RWPE1 (cell line): ENCODE measurements around the gene HLA-DQA1.
"Not testable (repeated sequence)": the region's sequence is repeated elsewhere in the genome, so short reads cannot be mapped to it uniquely, and the experiment has no call there.

Experiments used
- CTCF ChIA-PET: fragments of 350-600 bp; sonication (Branson Sonifier 250); formaldehyde crosslinking; extraction: SDS; loops from one replicate; lab custom pipeline; 2021; lab: Yijun Ruan, JAX
- POLR2A ChIA-PET: fragments of 400-600 bp; formaldehyde crosslinking; extraction: SDS; loops from one replicate; lab custom pipeline; 2020; ENCODE audit warnings: antibody characterized with exemption; ENCODE audit not compliant: low non-redundant PET; lab: Yijun Ruan, JAX
- DNase-seq: peaks from one replicate; pipeline ENCODE4 v3.0.0; 2012; ENCODE audit warnings: low spot score
- H3K27ac ChIP-seq: fragments of 450-650 bp; 2 replicates; pipeline ENCODE4 v1.5.1; 2017
- CTCF ChIP-seq: fragments of 450-650 bp; conservative IDR thresholded peaks from 2 replicates; pipeline ENCODE4 v1.5.1; 2017; ENCODE audit warnings: low read depth, mild to moderate bottlenecking

Gene HLA-DQA1

DNA sequence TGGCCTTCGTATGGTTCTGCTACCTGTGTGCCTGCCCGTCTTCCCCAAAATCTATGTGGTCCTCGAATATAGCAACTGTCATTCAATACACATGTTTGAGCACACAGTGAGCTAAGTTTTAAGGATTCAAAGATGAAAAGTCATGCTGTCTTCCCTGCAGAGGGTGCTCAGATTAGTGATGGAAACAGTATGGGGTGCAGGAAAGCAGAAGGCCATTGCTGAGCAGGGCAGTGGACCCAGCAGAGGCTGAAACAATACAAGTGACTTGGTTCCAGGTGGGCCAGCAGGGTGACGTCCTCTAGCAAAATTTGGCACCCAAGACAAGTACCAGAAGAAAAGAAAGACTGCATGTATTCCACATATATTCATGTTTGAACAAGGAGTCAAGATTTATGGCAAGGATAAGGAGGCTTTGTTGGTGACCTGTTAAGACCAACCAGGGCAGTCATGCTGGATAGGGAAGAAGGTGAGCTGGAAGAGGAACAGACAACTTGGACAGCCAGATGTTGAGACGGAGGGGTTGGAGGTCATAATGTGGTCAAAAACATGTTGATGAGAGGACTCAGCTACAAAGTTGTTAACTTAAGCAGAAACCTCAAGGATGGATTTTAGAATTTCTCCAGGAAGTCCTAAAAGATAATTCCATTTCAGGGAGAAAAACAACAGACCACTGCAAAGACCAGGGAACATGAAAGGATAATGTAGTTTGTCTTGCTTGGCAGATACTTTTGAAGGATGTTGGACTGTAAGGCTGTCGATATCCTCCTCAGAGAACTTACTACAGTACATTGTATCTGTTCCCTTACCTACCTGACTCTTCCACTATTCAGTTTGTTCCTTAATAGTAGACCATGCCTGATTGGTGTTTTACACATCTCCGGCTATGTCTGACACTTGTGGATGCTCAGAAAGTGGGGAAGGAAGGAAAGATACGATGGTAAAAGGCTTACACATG is 2.5 kb downstream of the HLA-DQA1 start:
- TF ChIP-seq CTCF: no peak
- no peak for DNase-seq
- no peak overlapping the region for H3K27ac ChIP-seq
- CTCF ChIA-PET: no interaction called here
- POLR2A ChIA-PET: no interaction called here

DNA sequence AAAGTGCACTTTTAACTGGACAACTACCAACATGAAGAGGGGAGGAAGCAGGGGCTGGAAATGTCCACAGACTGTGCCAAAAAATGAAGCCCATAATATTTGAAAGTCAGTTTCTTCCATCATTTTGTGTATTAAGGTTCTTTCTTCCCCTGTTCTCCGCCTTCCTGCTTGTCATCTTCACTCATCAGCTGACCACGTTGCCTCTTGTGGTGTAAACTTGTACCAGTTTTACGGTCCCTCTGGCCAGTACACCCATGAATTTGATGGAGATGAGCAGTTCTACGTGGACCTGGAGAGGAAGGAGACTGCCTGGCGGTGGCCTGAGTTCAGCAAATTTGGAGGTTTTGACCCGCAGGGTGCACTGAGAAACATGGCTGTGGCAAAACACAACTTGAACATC is 3.9 kb downstream of the HLA-DQA1 start:
- ChIA-PET POLR2A (no interaction called here), CTCF (interaction anchor here (0.5 kb wide), 1 partner anchor 190 kb away, joined by 3 read pairs; no protein-coding TSS in a partner anchor)
- H3K27ac ChIP-seq: no peak overlapping the region
- no peak for DNase-seq
- TF ChIP-seq CTCF: no peak

- POLR2A ChIA-PET, DNase-seq, H3K27ac ChIP-seq: not testable (repeated sequence)
- CTCF ChIA-PET: interaction anchor here (0.5 kb wide), 1 partner anchor 191 kb away, joined by 3 read pairs; no protein-coding TSS in a partner anchor
Measured at GRCh38 chr6:32641785-32642719, 4.8 kb downstream of the HLA-DQA1 start.

DNA sequence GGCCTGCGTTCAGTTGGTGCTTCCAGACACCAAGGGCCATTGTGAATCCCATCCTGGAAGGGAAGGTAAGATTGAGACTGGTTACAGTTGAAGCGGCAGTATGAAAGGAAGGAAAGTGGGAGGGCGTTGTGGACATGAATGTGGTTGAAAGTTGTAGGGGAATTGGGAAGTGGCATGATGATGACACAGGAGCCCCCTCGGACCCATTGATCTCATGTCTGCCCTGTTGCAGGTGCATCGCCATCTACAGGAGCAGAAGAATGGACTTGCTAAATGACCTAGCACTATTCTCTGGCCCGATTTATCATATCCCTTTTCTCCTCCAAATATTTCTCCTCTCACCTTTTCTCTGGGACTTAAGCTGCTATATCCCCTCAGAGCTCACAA is 5.5 kb downstream of the HLA-DQA1 start:
- POLR2A ChIA-PET: no interaction called here
- no peak for DNase-seq
- CTCF ChIA-PET: no interaction called here
- H3K27ac ChIP-seq: no peak overlapping the region
- TF ChIP-seq CTCF: no peak

- CTCF ChIA-PET: no interaction called here
Measured at GRCh38 chr6:32643904-32644303, 6.7 kb downstream of the HLA-DQA1 start.

GRCh38 chr6:32645047-32645703 is 8.0 kb downstream of the HLA-DQA1 start:
- no peak overlapping the region for H3K27ac ChIP-seq
- no peak for DNase-seq
- no peak for TF ChIP-seq CTCF
- POLR2A ChIA-PET: no interaction called here
- CTCF ChIA-PET: no interaction called here

More at GRCh38 chr6:32643904-32644303, 6.7 kb downstream of the HLA-DQA1 start:
- H3K27ac ChIP-seq: no peak overlapping the region
- TF ChIP-seq CTCF: no peak
- POLR2A ChIA-PET: no interaction called here
- no peak for DNase-seq
